ENCODE data around the gene EZR. TPM values are rescaled to one million over a fixed set of nuclear protein-coding genes. Genes with fewer than 3 reads are reported as not detected.

EZR gene
- polyA plus RNA-seq, 2 of the 4 experiments (the other 2 are of a cell fraction): 219 to 254 TPM

DNA sequence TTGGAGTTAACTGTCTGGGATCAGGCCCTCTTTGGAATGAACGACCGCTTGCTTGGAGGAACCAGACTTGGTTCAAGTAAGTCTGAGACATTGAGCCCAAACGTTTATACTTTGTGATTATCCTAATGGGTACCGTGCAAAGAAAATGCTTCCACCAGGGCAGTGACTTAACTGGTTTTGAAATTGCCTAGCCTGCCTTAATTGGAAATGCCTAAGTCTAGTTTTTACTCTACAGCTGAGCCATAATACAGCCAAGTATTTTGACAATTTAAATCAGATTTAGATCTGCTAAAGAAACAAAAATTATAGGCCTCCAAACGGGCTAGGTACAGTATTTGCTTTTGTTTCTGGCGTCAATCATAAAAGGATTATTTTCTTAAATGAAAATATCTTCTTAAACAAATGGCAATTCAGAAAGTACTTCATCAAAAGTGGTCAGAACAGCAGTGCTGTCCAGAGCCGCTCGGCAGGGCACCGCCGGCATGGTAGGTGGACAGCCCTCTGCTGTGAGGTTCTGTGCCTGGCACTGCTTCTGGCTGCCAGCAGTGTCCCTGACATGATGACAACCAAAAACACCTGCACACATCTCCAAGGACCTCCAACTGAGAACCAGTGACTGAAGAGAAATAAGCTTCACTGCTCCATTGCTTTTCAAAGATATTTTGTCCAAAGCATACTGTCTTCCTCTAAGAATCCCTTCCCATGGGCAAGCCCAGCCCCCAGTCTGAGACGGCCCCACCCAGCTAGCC lies 55.6 kb downstream of the EZR start:
- WGBS (ENCODE audit: missing lambda C conversion rate): 83% methylated on average over 11 of the region's 11 CpGs

DNA sequence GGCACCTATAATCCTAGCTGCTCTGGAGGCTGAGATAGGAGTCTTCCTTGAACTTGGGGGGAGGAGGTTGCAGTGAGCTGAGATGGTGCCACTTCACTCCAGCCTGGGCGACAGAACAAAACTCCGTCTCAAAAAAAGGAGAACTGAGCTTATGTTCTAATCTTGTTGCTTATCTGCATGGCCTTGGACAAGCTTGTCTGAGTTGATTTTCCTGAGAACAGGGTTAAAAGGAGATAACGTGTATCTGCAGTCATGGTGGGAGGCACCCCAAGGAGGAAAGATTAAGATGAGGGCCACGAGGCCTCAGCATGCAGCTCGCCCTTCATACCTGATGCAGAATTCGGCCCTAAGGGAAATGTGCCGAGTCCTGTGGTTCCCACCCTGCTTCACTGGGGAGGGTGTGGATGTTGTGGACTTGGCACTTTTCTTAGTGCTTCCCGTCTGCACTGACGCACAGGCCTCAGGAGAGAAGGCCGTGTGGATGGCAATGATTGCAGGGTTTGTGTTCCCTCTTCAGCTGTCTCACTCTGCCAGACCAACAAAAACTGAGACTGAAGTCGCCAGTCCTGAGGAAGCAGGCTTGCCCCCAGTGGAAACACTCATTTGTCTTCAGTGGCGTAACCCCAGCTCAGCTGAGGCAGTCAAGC lies 56.3 kb downstream of the EZR start:
- TF ChIP-seq JUNB (IDR thresholded peaks at IDR 0.05): no peak
- TF ChIP-seq POLR2AphosphoS2 (conservative IDR thresholded peaks at IDR 0.05; ENCODE audit: low read length): peak; percentile 62; the same call in 1 of the 2 replicates
- no peak for TF ChIP-seq EHMT2 (IDR thresholded peaks at IDR 0.05; ENCODE audit: low read depth)
- no peak for TF ChIP-seq SREBF2 (IDR thresholded peaks at IDR 0.05)
- TF ChIP-seq JUN (IDR thresholded peaks at IDR 0.05): 0 out of 5 replicates have a peak, but pooled peaks of 1 of the 2 experiments have one; percentile 12
- TF ChIP-seq, protein P1, sequence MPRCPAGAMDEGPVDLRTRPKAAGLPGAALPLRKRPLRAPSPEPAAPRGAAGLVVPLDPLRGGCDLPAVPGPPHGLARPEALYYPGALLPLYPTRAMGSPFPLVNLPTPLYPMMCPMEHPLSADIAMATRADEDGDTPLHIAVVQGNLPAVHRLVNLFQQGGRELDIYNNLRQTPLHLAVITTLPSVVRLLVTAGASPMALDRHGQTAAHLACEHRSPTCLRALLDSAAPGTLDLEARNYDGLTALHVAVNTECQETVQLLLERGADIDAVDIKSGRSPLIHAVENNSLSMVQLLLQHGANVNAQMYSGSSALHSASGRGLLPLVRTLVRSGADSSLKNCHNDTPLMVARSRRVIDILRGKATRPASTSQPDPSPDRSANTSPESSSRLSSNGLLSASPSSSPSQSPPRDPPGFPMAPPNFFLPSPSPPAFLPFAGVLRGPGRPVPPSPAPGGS (IDR thresholded peaks at IDR 0.05): no peak
- no peak for TF ChIP-seq NR3C1 (IDR thresholded peaks at IDR 0.05)
- TF ChIP-seq GATA3 (IDR thresholded peaks at IDR 0.05; ENCODE audit: borderline replicate concordance): peak; percentile 5; the same call in 1 of the 2 replicates
- WGBS (ENCODE audit: missing lambda C conversion rate): 86% methylated on average over 10 of the region's 12 CpGs
- Histone ChIP-seq H3K4me1 (no peaks in the 10 kb centered on the region), H3K27ac (no peak overlapping the region; a peak in 1 of 6 replicates), H3K9me3 (no peaks in the 10 kb centered on the region), H3K4me3 (no peak overlapping the region), H3K4me2 (no peak overlapping the region)
- DNase-seq (ENCODE audit: low read depth in 1 of 2, low spot score in 1 of 2): no peak
- FAIRE-seq: no peak
- peak; percentile 3 to 4; a peak in 3 of 6 replicates for ATAC-seq
- POLR2A ChIA-PET: interaction anchor here (0.6 kb wide), 1 partner anchor 14 kb away, joined by 3 read pairs; no protein-coding TSS in a partner anchor
- CTCF ChIA-PET: interaction anchor here (0.7 to 1.5 kb wide), 3 partner anchors 38 to 210 kb away, joined by 3 to 6 read pairs (median 4); no protein-coding TSS in a partner anchor

More for the DNA sequence above, 55.6 kb downstream of the EZR start:
- H3K4me3 ChIP-seq: no peak overlapping the region
- ChIA-PET CTCF (interaction anchor here (0.5 to 2.9 kb wide), 5 partner anchors 26 to 209 kb away, joined by 3 to 8 read pairs (median 4); no protein-coding TSS in a partner anchor), POLR2A (interaction anchor here (0.6 kb wide), 1 partner anchor 15 kb away, joined by 3 read pairs; no protein-coding TSS in a partner anchor)
- TF ChIP-seq JUN (IDR thresholded peaks at IDR 0.05): 0 out of 5 replicates have a peak, but pooled peaks of 1 of the 2 experiments have one; percentile 5
- TF ChIP-seq GATA3 (IDR thresholded peaks at IDR 0.05; ENCODE audit: borderline replicate concordance): peak; percentile 8; the same call in 1 of the 2 replicates
- no peak for TF ChIP-seq JUNB (IDR thresholded peaks at IDR 0.05)
- no peak overlapping the region for H3K27ac ChIP-seq
- FAIRE-seq (no peak), ATAC-seq (0 out of 6 replicates have a peak, but pooled peaks of 1 of the 2 experiments have one; percentile 1), DNase-seq (ENCODE audit: low read depth in 1 of 2, low spot score in 1 of 2) (no peak)
- H3K4me2 ChIP-seq: no peak overlapping the region
- H3K4me1 ChIP-seq: no peaks in the 10 kb centered on the region
- no peaks in the 10 kb centered on the region for H3K9me3 ChIP-seq

DNA sequence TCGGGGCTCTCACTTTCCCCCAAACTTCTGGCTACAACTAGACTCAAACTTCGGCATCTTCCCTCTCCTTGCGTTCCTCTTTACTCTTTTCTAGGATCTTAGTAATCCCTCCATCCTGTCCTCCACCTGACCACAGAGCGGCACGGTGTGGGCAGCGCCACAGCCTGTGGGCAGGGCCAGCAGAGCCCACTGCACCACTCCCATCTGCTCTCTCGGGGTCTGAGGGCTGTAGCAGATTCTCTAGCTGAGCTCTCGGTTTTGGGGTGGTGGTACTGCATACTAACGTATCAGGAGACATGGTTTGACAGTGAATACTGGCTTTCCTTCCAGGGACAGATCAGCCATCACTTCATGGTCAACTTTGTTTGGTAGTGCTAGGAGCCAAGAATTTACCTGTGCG lies 57.4 kb downstream of the EZR start:
- WGBS (ENCODE audit: missing lambda C conversion rate): 88% methylated on average over 10 of the region's 10 CpGs
- ChIA-PET POLR2A (no interaction called here), CTCF (interaction anchor here (1.1 to 1.5 kb wide), 2 partner anchors 43 to 211 kb away, joined by 4 to 6 read pairs; no protein-coding TSS in a partner anchor)
- DNase-seq (ENCODE audit: low read depth in 1 of 2, low spot score in 1 of 2) (no peak), ATAC-seq (peak in 1 of 2 experiments; percentile 13; a peak in 3 of 6 replicates), FAIRE-seq (no peak)
- H3K9me3 ChIP-seq: no peaks in the 10 kb centered on the region
- no peaks in the 10 kb centered on the region for H3K4me1 ChIP-seq
- no peak overlapping the region for H3K27ac ChIP-seq
- H3K4me3 ChIP-seq: no peak overlapping the region
- no peak for TF ChIP-seq MAFK (IDR thresholded peaks at IDR 0.05; ENCODE audit: partially characterized antibody)
- TF ChIP-seq POLR2AphosphoS2 (conservative IDR thresholded peaks at IDR 0.05; ENCODE audit: low read length): 0 out of 2 replicates have a peak, but pooled peaks have one; percentile 50
- H3K4me2 ChIP-seq: no peak overlapping the region

DNA sequence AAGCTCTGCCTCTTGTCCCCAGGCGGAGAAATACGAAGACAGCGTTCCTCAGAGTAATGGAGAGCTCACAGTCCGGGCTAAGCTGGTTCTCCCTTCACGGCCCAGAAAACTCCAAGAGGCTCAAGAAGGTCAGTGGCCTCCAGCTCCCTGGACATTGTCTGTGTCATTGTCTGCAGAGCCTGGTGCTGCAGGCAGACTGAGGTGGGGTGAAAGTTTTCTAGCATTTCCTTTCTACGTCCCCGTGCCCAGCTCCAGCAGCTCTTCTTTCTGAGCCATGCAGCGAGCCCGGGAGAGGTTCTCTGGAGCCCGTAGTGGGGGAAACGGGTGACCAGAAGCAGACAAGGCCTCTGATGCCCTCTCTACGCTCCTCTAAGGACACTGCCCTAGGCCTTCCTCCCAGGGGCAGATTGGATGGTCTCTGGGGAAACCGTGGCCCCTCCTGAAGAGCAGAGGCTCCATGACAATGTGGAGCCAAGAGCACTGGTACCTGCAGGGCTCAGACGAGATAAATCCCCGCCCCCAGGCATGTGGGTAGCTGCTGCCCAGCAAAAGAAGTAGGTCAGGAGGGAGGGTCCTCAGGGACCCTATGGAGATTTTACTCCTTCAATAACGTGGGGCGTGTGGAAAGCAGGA lies 58.4 kb downstream of the EZR start:
- Histone ChIP-seq H3K4me2 (no peak overlapping the region), H3K4me1 (no peaks in the 10 kb centered on the region), H3K9me3 (no peaks in the 10 kb centered on the region), H3K27ac (no peak overlapping the region), H3K4me3 (no peak overlapping the region)
- ChIA-PET CTCF (interaction anchor here (0.7 to 2.7 kb wide), 4 partner anchors 16 to 57 kb away, joined by 3 to 7 read pairs (median 4); no protein-coding TSS in a partner anchor), POLR2A (no interaction called here)
- peak; percentile 3 to 15; a peak in 3 of 6 replicates for ATAC-seq
- no peak for DNase-seq (ENCODE audit: low read depth in 1 of 2, low spot score in 1 of 2)
- no peak for FAIRE-seq
- 88% methylated on average over 17 of the region's 17 CpGs for WGBS (ENCODE audit: missing lambda C conversion rate)
- TF ChIP-seq EHF (CRISPR knock-in tag; IDR thresholded peaks at IDR 0.05) (no peak), MAFK (IDR thresholded peaks at IDR 0.05; ENCODE audit: partially characterized antibody) (no peak), FOSB (CRISPR knock-in tag; IDR thresholded peaks at IDR 0.05) (no peak), JUN (IDR thresholded peaks at IDR 0.05) (no peak), ZC3H11A (IDR thresholded peaks at IDR 0.05) (no peak), ZSCAN20 (CRISPR knock-in tag; IDR thresholded peaks at IDR 0.05) (no peak), RNF2 (IDR thresholded peaks at IDR 0.05; ENCODE audit: borderline replicate concordance, low read depth) (no peak), HOXB13 (CRISPR knock-in tag; IDR thresholded peaks at IDR 0.05; ENCODE audit: low read depth) (no peak), KDM5A (IDR thresholded peaks at IDR 0.05) (no peak), RFX5 (IDR thresholded peaks at IDR 0.05) (no peak), ZNF302 (CRISPR knock-in tag; IDR thresholded peaks at IDR 0.05) (no peak), MYC (IDR thresholded peaks at IDR 0.05; ENCODE audit: borderline replicate concordance, low read length) (no peak), CEBPB (IDR thresholded peaks at IDR 0.05) (no peak), HEYL (CRISPR knock-in tag; IDR thresholded peaks at IDR 0.05) (no peak)
- TF ChIP-seq, protein P2, sequence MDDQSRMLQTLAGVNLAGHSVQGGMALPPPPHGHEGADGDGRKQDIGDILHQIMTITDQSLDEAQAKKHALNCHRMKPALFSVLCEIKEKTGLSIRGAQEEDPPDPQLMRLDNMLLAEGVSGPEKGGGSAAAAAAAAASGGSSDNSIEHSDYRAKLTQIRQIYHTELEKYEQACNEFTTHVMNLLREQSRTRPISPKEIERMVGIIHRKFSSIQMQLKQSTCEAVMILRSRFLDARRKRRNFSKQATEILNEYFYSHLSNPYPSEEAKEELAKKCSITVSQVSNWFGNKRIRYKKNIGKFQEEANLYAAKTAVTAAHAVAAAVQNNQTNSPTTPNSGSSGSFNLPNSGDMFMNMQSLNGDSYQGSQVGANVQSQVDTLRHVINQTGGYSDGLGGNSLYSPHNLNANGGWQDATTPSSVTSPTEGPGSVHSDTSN (IDR thresholded peaks at IDR 0.05): no peak
- TF ChIP-seq, protein P3, sequence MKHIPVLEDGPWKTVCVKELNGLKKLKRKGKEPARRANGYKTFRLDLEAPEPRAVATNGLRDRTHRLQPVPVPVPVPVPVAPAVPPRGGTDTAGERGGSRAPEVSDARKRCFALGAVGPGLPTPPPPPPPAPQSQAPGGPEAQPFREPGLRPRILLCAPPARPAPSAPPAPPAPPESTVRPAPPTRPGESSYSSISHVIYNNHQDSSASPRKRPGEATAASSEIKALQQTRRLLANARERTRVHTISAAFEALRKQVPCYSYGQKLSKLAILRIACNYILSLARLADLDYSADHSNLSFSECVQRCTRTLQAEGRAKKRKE (CRISPR knock-in tag; IDR thresholded peaks at IDR 0.05; ENCODE audit: low read depth): no peak
- TF ChIP-seq, protein P4, sequence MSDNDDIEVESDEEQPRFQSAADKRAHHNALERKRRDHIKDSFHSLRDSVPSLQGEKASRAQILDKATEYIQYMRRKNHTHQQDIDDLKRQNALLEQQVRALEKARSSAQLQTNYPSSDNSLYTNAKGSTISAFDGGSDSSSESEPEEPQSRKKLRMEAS (IDR thresholded peaks at IDR 0.05): no peak

Data from A549 (cell line).